ENCODE data around the gene COL9A1. TPM values are rescaled to one million over a fixed set of nuclear protein-coding genes. Genes with fewer than 3 reads are reported as not detected.

The COL9A1 gene
- total and polyA plus RNA-seq, 2 of the 8 experiments (the other 6 are each of a cell fraction or from before 2014, with no cell fraction given), result 7.9 to 18.1 TPM

- Histone ChIP-seq H3K27ac (ENCODE audit: low read depth, low read length) (no peak overlapping the region), H3K4me2 (ENCODE audit: insufficient read depth in 1 of 2, low read depth in 2 of 2, low read length in 2 of 2) (no peak overlapping the region), H3K27me3 (replicated peaks in 1 of 4; ENCODE audit: control insufficient read depth in 3 of 4, extremely low read depth in 1 of 4, insufficient read depth in 3 of 4, low read length in 3 of 4) (no peaks in the 10 kb centered on the region), H3K4me1 (replicated peaks in 1 of 4; ENCODE audit: control insufficient read depth in 3 of 4, insufficient read depth in 4 of 4, low read length in 3 of 4) (no peaks in the 10 kb centered on the region), H2BK20ac (ENCODE audit: low read length) (no peak overlapping the region), H4K5ac (ENCODE audit: insufficient read length, low read depth, low read length) (no peak overlapping the region), H2BK15ac (ENCODE audit: low read length) (no peak overlapping the region), H3K9me3 (ENCODE audit: insufficient read depth in 2 of 2, low read depth in 1 of 2, low read length in 1 of 2) (no peaks in the 10 kb centered on the region), H3K4ac (replicated peaks; ENCODE audit: insufficient read length, low read depth, low read length) (no peak overlapping the region), H3K23me2 (ENCODE audit: low read depth, low read length) (no peaks in the 10 kb centered on the region), H2AFZ (ENCODE audit: low read length) (no peak overlapping the region), H3K79me2 (ENCODE audit: control insufficient read depth in 1 of 2, insufficient read depth in 2 of 2, low read length in 2 of 2) (no peaks in the 10 kb centered on the region), H3K18ac (ENCODE audit: extremely low read depth, low read length) (no peak overlapping the region), H2BK120ac (replicated peaks; ENCODE audit: low read depth, low read length) (no peak overlapping the region), H4K20me1 (replicated peaks in 1 of 2; ENCODE audit: control insufficient read depth in 1 of 2, insufficient read depth in 2 of 2, low read length in 2 of 2) (no peaks in the 10 kb centered on the region), H3K23ac (ENCODE audit: insufficient read length) (no peak overlapping the region), H3K36me3 (ENCODE audit: control insufficient read depth in 2 of 4, insufficient read depth in 4 of 4, low read length in 3 of 4) (no peaks in the 10 kb centered on the region; a peak in 1 of 8 replicates), H3K14ac (ENCODE audit: insufficient read length) (no peak overlapping the region), H4K8ac (ENCODE audit: extremely low read depth, insufficient read depth, low read length) (no peak overlapping the region), H4K91ac (replicated peaks; ENCODE audit: insufficient read length, low read length) (no peak overlapping the region), H2BK12ac (ENCODE audit: low read depth, low read length) (no peak overlapping the region), H3K4me3 (ENCODE audit: extremely low read depth in 1 of 4, insufficient read depth in 2 of 4, low read depth in 3 of 4, low read length in 4 of 4) (no peak overlapping the region), H3K79me1 (ENCODE audit: low read depth, low read length) (no peaks in the 10 kb centered on the region), H3K56ac (replicated peaks; ENCODE audit: insufficient read length, low read depth, low read length) (no peak overlapping the region), H3K9ac (replicated peaks in 1 of 4; ENCODE audit: extremely low read depth in 1 of 4, low read depth in 3 of 4, low read length in 3 of 4) (no peak overlapping the region), H2BK5ac (ENCODE audit: low read depth, low read length) (no peak overlapping the region), H2AK5ac (ENCODE audit: low read depth, low read length) (no peak overlapping the region)
- WGBS, 2 experiments (ENCODE audit: extremely low coverage in 1 of 2, insufficient coverage in 1 of 2, insufficient read length in 1 of 2, insufficient replicate concordance in 2 of 2, low coverage in 1 of 2, low lambda C conversion rate in 2 of 2, missing lambda C conversion rate in 1 of 2), result 92% methylated on average over 2 of the region's 2 CpGs; no CpG with 5 or more reads in 1 of the 2 experiments
- CTCF ChIA-PET (ENCODE audit: partially characterized antibody), result interaction anchor here (0.8 kb wide), 1 partner anchor 18 kb away, joined by 3 read pairs; no protein-coding TSS in a partner anchor
- POLR2A ChIA-PET (ENCODE audit: partially characterized antibody), result interaction anchor here (0.6 to 1.5 kb wide), 2 partner anchors 10 to 11 kb away, joined by 4 to 5 read pairs; no protein-coding TSS in a partner anchor
- FAIRE-seq (no peak), DNase-seq (ENCODE audit: low read depth in 1 of 2, low spot score in 2 of 2) (no peak)
- TF ChIP-seq CHD1 (IDR thresholded peaks at IDR 0.05; ENCODE audit: low read depth, low read length) (no peak), BCL11A (IDR thresholded peaks at IDR 0.05; ENCODE audit: low read depth in 2 of 2, low read length in 2 of 2) (no peak), ASH2L (IDR thresholded peaks at IDR 0.05; ENCODE audit: low read length) (no peak), JUN (IDR thresholded peaks at IDR 0.05; ENCODE audit: low read depth, low read length) (no peak), SP2 (IDR thresholded peaks at IDR 0.05; ENCODE audit: low read length) (no peak), CTBP2 (IDR thresholded peaks at IDR 0.05; ENCODE audit: borderline replicate concordance, insufficient read depth, insufficient read length, low read length) (no peak), SAP30 (IDR thresholded peaks at IDR 0.05; ENCODE audit: insufficient read depth, insufficient replicate concordance, low read length) (no peak), CHD2 (IDR thresholded peaks at IDR 0.05; ENCODE audit: low read length) (no peak), MAFK (IDR thresholded peaks at IDR 0.05; ENCODE audit: low read depth, low read length) (no peak), TCF12 (IDR thresholded peaks at IDR 0.05; ENCODE audit: low read depth, low read length) (no peak), BRCA1 (IDR thresholded peaks at IDR 0.05; ENCODE audit: low read depth, low read length) (no peak), YY1 (IDR thresholded peaks at IDR 0.05; ENCODE audit: low read depth, low read length) (no peak), CBX5 (IDR thresholded peaks at IDR 0.05; ENCODE audit: low read depth, low read length) (no peak), TAF7 (optimal IDR thresholded peaks at IDR 0.05; ENCODE audit: borderline replicate concordance, low read depth, low read length) (no peak), FOSL1 (IDR thresholded peaks at IDR 0.05; ENCODE audit: insufficient read depth, low read depth, low read length) (no peak)
Observed at GRCh38 chr6:70272071-70272470, 30.8 kb downstream of the COL9A1 start.
